Measurements from ENCODE around the gene SBNO2.
"Not testable (repeated sequence)": the region's sequence is repeated elsewhere in the genome, so short reads cannot be mapped to it uniquely, and the experiment has no call there.

SBNO2 gene

GRCh38 chr19:1213391-1214286 is 39.6 kb upstream of the SBNO2 start:
- Mint-ChIP-seq H3K4me1 (peaks cover 28% of the 10 kb centered on the region), H3K9me3 (no peaks in the 10 kb centered on the region), H3K4me3 (peak overlapping the region; percentile 71), H3K27me3 (no peaks in the 10 kb centered on the region), H3K27ac (peak overlapping the region; percentile 91), H3K36me3 (peaks cover 13% of the 10 kb centered on the region)
- peak; percentile 86 for ATAC-seq

GRCh38 chr19:1211494-1212234 is 37.6 kb upstream of the SBNO2 start:
- peaks cover 13% of the 10 kb centered on the region for H3K36me3 Mint-ChIP-seq
- no peaks in the 10 kb centered on the region for H3K9me3 Mint-ChIP-seq
- no peak for ATAC-seq
- peaks cover 46% of the 10 kb centered on the region for H3K4me1 Mint-ChIP-seq
- H3K27ac Mint-ChIP-seq = no peak overlapping the region
- no peaks in the 10 kb centered on the region for H3K27me3 Mint-ChIP-seq
- no peak overlapping the region for H3K4me3 Mint-ChIP-seq

GRCh38 chr19:1210227-1210538 is 36.1 kb upstream of the SBNO2 start:
- no peaks in the 10 kb centered on the region for H3K9me3 Mint-ChIP-seq
- H3K27ac Mint-ChIP-seq = no peak overlapping the region
- peaks cover 49% of the 10 kb centered on the region for H3K4me1 Mint-ChIP-seq
- peaks cover 13% of the 10 kb centered on the region for H3K36me3 Mint-ChIP-seq
- no peak for ATAC-seq
- no peaks in the 10 kb centered on the region for H3K27me3 Mint-ChIP-seq
- H3K4me3 Mint-ChIP-seq = no peak overlapping the region

DNA sequence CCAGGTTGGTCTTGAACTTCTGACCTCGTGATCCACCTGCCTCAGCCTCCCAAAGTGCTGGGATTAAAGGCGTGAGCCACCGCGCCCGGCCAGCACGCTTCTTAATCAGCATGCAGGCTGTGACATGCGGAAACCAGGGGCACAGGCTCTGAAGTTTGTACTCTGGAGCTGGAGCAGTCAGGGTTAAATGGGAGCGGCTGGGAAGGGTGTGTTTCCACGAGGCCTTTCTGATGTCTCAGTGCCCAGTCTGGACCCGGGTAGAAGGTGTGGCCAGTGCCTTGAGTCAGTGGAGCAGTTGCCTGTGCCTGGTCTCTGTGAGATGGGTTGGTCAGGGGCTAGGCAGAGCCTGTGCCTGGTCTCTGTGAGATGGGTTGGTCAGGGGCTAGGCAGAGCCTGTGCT is 34.8 kb upstream of the SBNO2 start:
- not testable (repeated sequence) for H3K9me3 Mint-ChIP-seq, ATAC-seq, H3K27ac Mint-ChIP-seq, H3K36me3 Mint-ChIP-seq, H3K27me3 Mint-ChIP-seq, H3K4me3 Mint-ChIP-seq
- peaks cover 41% of the 10 kb centered on the region for H3K4me1 Mint-ChIP-seq

DNA sequence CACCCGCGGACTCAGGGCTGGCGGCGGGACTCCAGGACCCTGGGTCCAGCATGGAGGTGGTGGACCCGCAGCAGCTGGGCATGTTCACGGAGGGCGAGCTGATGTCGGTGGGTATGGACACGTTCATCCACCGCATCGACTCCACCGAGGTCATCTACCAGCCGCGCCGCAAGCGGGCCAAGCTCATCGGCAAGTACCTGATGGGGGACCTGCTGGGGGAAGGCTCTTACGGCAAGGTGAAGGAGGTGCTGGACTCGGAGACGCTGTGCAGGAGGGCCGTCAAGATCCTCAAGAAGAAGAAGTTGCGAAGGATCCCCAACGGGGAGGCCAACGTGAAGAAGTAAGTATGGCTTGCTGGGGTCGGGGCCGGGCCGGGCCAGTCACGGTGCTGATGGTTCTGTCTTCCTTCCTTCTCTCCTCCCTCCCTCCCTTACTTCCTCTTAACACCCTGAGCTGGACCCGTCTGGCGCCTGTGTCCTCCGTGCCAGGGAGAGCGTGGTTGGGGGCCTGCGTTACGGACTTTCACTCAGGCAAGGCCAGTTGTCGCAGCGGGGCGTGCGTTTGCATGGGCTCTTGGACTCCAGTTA is 32.9 kb upstream of the SBNO2 start:
- peak; percentile 2 for ATAC-seq
- H3K4me1 Mint-ChIP-seq = peaks cover 33% of the 10 kb centered on the region
- peaks cover 4% of the 10 kb centered on the region for H3K36me3 Mint-ChIP-seq
- peak overlapping the region; percentile 92 for H3K27ac Mint-ChIP-seq
- no peaks in the 10 kb centered on the region for H3K27me3 Mint-ChIP-seq
- no peaks in the 10 kb centered on the region for H3K9me3 Mint-ChIP-seq
- peak overlapping the region; percentile 92 for H3K4me3 Mint-ChIP-seq

- Mint-ChIP-seq H3K4me1 (peaks cover 27% of the 10 kb centered on the region), H3K27ac (peak overlapping the region; percentile 92)
These were observed 32.2 kb upstream of the SBNO2 start for GRCh38 chr19:1206150-1206863.

GRCh38 chr19:1205114-1206099 is 31.3 kb upstream of the SBNO2 start, which contains the start of gene STK11:
Gene STK11, plus strand, starts transcription at chr19:1205778. Its CDS starts 1,136 bp downstream, at chr19:1206914.
- Mint-ChIP-seq H3K4me1 (peaks cover 27% of the 10 kb centered on the region), H3K27me3 (no peaks in the 10 kb centered on the region), H3K27ac (peak within 1 kb of the TSS; percentile 92), H3K9me3 (no peaks in the 10 kb centered on the region), H3K4me3 (peak within 1 kb of the TSS; percentile 92), H3K36me3 (no peaks in the 10 kb centered on the region)
- peak; percentile 99 for ATAC-seq

More at GRCh38 chr19:1206150-1206863, 32.2 kb upstream of the SBNO2 start:
- Mint-ChIP-seq H3K36me3 (no peaks in the 10 kb centered on the region), H3K9me3 (no peaks in the 10 kb centered on the region), H3K27me3 (no peaks in the 10 kb centered on the region), H3K4me3 (peak overlapping the region; percentile 92)
- no peak for ATAC-seq

GRCh38 chr19:1200614-1201013 is 26.5 kb upstream of the SBNO2 start:
- not testable (repeated sequence) for H3K9me3 Mint-ChIP-seq, H3K4me3 Mint-ChIP-seq, H3K36me3 Mint-ChIP-seq, ATAC-seq, H3K27me3 Mint-ChIP-seq, H3K4me1 Mint-ChIP-seq, H3K27ac Mint-ChIP-seq

- Mint-ChIP-seq H3K9me3 (no peaks in the 10 kb centered on the region), H3K36me3 (no peaks in the 10 kb centered on the region), H3K27me3 (no peaks in the 10 kb centered on the region), H3K4me1 (no peaks in the 10 kb centered on the region), H3K4me3 (no peak overlapping the region), H3K27ac (no peak overlapping the region)
- no peak for ATAC-seq
These were observed 25.5 kb upstream of the SBNO2 start for GRCh38 chr19:1199531-1199930.

DNA sequence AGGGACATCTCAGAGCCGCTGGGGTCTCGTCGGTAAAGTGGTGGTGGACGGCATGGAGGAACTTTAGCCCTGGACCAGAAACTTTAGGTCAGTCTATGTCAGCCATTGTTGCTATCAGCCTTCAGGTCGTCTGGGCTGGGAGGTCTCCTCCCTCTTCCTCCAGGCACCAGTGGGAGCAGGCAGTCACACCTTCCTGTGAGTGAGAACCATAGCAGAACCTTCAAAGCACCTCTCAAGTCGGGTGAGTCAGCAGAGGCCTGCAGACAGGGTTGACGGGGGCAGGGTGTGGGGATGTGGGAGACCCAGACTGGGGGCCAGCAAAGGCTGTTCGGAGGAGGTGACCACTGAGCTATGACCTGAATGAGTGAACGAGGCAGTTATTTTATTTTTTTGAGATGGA is 15.4 kb upstream of the SBNO2 start:
- no peaks in the 10 kb centered on the region for H3K36me3 Mint-ChIP-seq
- H3K4me1 Mint-ChIP-seq = no peaks in the 10 kb centered on the region
- no peaks in the 10 kb centered on the region for H3K9me3 Mint-ChIP-seq
- ATAC-seq = no peak
- H3K4me3 Mint-ChIP-seq = no peak overlapping the region
- H3K27ac Mint-ChIP-seq = no peak overlapping the region
- no peaks in the 10 kb centered on the region for H3K27me3 Mint-ChIP-seq

DNA sequence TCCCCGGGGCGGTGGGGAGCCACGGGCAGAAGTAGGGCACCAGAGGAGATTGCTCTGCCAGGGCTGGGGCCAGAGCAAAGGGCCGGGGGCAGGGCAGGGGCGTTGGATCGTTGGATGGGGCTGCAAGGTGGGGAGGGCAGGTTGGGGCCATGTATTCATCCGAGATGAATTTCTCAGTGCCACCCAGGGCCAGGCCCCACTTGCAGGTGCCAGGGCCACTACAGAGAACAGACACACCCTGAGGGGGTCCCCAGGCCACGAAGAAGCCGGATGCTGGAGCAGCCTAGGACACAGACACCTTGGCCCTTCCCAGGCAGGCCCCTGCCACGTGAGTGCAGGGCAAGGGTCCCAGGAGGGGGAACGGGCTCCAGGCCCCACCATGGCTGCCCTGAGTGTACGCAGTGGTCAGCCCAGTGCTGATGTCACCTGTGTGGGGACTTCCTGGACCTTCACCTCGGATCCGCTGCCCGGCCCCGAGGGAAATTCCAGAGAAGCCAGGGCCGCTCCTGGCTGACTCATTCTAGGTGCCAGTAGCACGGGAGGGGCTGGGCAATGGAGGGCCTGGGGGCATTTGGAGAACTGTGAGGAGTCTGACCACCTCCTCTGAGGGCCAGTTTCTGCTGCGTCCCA is 9.6 kb upstream of the SBNO2 start:
- no peaks in the 10 kb centered on the region for H3K27me3 Mint-ChIP-seq
- H3K9me3 Mint-ChIP-seq = no peaks in the 10 kb centered on the region
- H3K36me3 Mint-ChIP-seq = no peaks in the 10 kb centered on the region
- H3K4me3 Mint-ChIP-seq = no peak overlapping the region
- ATAC-seq = peak; percentile 74
- H3K4me1 Mint-ChIP-seq = peaks cover 35% of the 10 kb centered on the region
- H3K27ac Mint-ChIP-seq = no peak overlapping the region

DNA sequence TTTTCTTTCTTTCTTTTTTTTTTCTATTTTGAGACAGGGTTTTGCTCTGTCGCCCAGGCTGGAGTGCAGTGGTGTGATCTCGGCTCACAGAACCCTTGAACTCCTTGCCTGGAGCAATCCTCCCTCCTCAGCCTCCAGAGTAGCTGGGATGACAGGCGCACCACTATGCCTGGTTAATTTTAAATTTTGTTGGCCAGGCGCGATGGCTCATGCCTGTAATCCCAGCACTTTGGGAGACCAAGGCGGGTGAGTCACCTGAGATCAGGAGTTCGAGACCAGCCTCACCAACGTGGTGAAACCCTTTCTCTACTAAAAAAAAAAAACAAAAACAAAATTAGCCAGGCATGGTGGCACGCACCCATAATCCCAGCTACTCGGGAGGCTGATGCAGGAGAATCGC is 8.7 kb upstream of the SBNO2 start:
- Mint-ChIP-seq H3K9me3 (no peaks in the 10 kb centered on the region), H3K36me3 (no peaks in the 10 kb centered on the region), H3K27ac (no peak overlapping the region), H3K27me3 (no peaks in the 10 kb centered on the region), H3K4me3 (no peak overlapping the region), H3K4me1 (peaks cover 37% of the 10 kb centered on the region)
- no peak for ATAC-seq

DNA sequence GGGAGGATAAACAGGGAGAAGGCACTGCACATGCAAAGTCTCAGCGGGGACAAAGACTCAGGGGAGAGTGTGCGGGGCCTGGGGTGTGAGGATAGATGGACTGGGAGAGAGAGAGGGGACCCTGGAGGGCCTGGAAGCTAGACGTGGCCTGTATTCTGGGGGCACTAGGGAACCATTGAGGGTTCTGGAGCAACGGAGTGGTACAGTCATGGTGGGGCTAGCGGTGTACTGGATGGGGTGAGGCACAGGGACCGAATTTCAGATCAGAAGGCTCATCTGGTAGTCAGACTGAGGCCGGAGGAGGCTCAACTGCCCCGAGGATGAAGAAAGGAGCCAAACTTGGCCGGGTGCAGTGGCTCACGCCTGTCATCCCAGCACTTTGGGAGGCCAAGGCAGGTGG is 8.0 kb upstream of the SBNO2 start:
- peak overlapping the region; percentile 35 for H3K27ac Mint-ChIP-seq
- H3K36me3 Mint-ChIP-seq = no peaks in the 10 kb centered on the region
- H3K4me3 Mint-ChIP-seq = no peak overlapping the region
- no peak for ATAC-seq
- peaks cover 43% of the 10 kb centered on the region for H3K4me1 Mint-ChIP-seq
- no peaks in the 10 kb centered on the region for H3K9me3 Mint-ChIP-seq
- no peaks in the 10 kb centered on the region for H3K27me3 Mint-ChIP-seq

DNA sequence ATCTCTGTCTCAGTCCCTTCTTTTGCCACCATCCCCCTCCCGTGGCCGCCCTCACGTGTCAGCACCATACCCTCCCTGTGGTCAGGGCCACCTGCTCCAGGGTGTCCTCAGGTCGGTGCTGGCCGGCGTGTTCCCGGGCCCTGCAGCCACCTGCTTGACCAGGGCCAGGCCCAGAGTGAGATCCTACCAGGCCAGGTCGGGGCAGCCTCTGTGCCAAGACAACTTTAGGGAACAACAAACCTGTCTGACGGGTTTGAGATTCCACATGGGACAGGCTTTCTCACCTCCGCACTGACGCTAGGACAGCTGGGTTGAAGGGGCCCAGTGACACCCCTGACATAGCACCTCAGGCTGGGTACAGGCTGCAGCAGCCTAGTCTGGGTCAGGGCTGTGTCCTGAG is 7.5 kb upstream of the SBNO2 start:
- Mint-ChIP-seq H3K4me3 (no peak overlapping the region), H3K4me1 (peaks cover 43% of the 10 kb centered on the region), H3K27me3 (no peaks in the 10 kb centered on the region), H3K9me3 (no peaks in the 10 kb centered on the region), H3K36me3 (no peaks in the 10 kb centered on the region), H3K27ac (peak overlapping the region; percentile 35)
- ATAC-seq = no peak
